ENCODE data around the gene SEPTIN12.
A peak's percentile ranks its signal among the peaks of the same experiment; 100 is the strongest.
"Not testable (repeated sequence)": the region's sequence is repeated elsewhere in the genome, so short reads cannot be mapped to it uniquely, and the experiment has no call there.

SEPTIN12 gene

GRCh38 chr16:4745274-4745569 lies 42.9 kb downstream of the SEPTIN12 start:
- Histone ChIP-seq H3K4me1 (ENCODE audit: control insufficient read depth, low read length) (peaks cover 34% of the 10 kb centered on the region), H3K27ac (ENCODE audit: low read depth, low read length) (no peak overlapping the region), H3K4me2 (ENCODE audit: low read length) (no peak overlapping the region), H3K79me2 (ENCODE audit: control insufficient read depth, low read length) (no peaks in the 10 kb centered on the region), H3K9me3 (ENCODE audit: control insufficient read depth, insufficient read depth, low read length) (no peaks in the 10 kb centered on the region), H3F3A (ENCODE audit: control insufficient read depth, insufficient read depth) (no peaks in the 10 kb centered on the region), H4K20me1 (ENCODE audit: control insufficient read depth, insufficient read depth, low read depth, low read length) (no peaks in the 10 kb centered on the region), H3K9me2 (replicated peaks; ENCODE audit: control insufficient read depth, low read length) (no peaks in the 10 kb centered on the region), H3K4me3 (ENCODE audit: low read length) (no peak overlapping the region), H3K36me3 (ENCODE audit: control insufficient read depth, low read length) (no peaks in the 10 kb centered on the region), H3K27me3 (ENCODE audit: control insufficient read depth, low read length) (no peaks in the 10 kb centered on the region)
- no peak for TF ChIP-seq CTCF (IDR thresholded peaks at IDR 0.05; ENCODE audit: low read depth, low read length, poor library complexity, severe bottlenecking)
- TF ChIP-seq EZH2phosphoT487 (IDR thresholded peaks at IDR 0.05; ENCODE audit: borderline replicate concordance, low read length), result no peak

GRCh38 chr16:4744555-4745273 lies 43.4 kb downstream of the SEPTIN12 start:
- Histone ChIP-seq H3K4me1 (ENCODE audit: control insufficient read depth, low read length) (peaks cover 34% of the 10 kb centered on the region), H4K20me1 (ENCODE audit: control insufficient read depth, insufficient read depth, low read depth, low read length) (no peaks in the 10 kb centered on the region), H3K79me2 (ENCODE audit: control insufficient read depth, low read length) (no peaks in the 10 kb centered on the region), H3K36me3 (ENCODE audit: control insufficient read depth, low read length) (no peaks in the 10 kb centered on the region), H3K4me3 (ENCODE audit: low read length) (no peak overlapping the region), H3K4me2 (ENCODE audit: low read length) (no peak overlapping the region), H3K9me2 (replicated peaks; ENCODE audit: control insufficient read depth, low read length) (no peaks in the 10 kb centered on the region), H3K27me3 (ENCODE audit: control insufficient read depth, low read length) (no peaks in the 10 kb centered on the region), H3K27ac (ENCODE audit: low read depth, low read length) (no peak overlapping the region), H3K9me3 (ENCODE audit: control insufficient read depth, insufficient read depth, low read length) (no peaks in the 10 kb centered on the region), H3F3A (ENCODE audit: control insufficient read depth, insufficient read depth) (no peaks in the 10 kb centered on the region)
- TF ChIP-seq CTCF (IDR thresholded peaks at IDR 0.05; ENCODE audit: low read depth, low read length, poor library complexity, severe bottlenecking), result no peak
- no peak for TF ChIP-seq EZH2phosphoT487 (IDR thresholded peaks at IDR 0.05; ENCODE audit: borderline replicate concordance, low read length)

DNA sequence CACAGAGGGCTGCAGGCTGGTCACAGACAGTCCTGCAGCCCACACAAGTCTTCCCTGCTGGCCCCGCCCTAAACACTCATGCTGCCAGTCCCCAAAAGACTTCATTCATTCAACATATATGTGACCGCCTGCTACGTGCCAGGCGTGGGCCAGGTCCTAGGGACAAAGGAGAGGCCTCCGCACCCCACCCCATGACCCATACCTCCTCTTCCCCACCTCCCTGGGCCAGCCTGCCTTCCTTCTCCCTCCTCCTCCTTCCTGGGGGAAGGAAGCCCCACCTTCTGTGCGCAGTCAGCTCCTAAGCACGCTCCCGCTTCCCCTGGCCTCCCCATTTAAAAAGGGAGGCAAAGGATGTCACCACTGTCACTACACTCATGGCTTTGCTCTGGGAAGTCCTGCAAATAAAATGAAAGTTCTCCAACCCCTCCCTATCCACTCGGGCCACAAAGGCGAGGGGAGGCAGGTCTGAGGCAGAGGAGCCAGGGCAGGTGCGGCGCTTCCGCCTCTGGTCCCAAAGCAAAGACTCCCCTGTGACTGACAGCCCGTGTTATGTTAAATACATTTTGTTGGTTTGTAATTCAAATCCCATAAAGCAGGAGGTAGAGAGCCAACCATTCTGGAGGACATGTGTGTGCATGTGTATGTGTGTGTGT lies 44.8 kb downstream of the SEPTIN12 start:
- H3K9me2 ChIP-seq (replicated peaks; ENCODE audit: control insufficient read depth, low read length), result no peaks in the 10 kb centered on the region
- no peaks in the 10 kb centered on the region for H3K36me3 ChIP-seq (ENCODE audit: control insufficient read depth, low read length)
- peak overlapping the region; percentile 70 for H3K4me2 ChIP-seq (ENCODE audit: low read length)
- H3F3A ChIP-seq (ENCODE audit: control insufficient read depth, insufficient read depth), result no peaks in the 10 kb centered on the region
- H3K4me1 ChIP-seq (ENCODE audit: control insufficient read depth, low read length), result peaks cover 29% of the 10 kb centered on the region
- H4K20me1 ChIP-seq (ENCODE audit: control insufficient read depth, insufficient read depth, low read depth, low read length), result no peaks in the 10 kb centered on the region
- H3K79me2 ChIP-seq (ENCODE audit: control insufficient read depth, low read length), result no peaks in the 10 kb centered on the region
- no peak overlapping the region for H3K27ac ChIP-seq (ENCODE audit: low read depth, low read length)
- peak overlapping the region; percentile 64 for H3K4me3 ChIP-seq (ENCODE audit: low read length)
- no peaks in the 10 kb centered on the region for H3K9me3 ChIP-seq (ENCODE audit: control insufficient read depth, insufficient read depth, low read length)
- TF ChIP-seq CTCF (IDR thresholded peaks at IDR 0.05; ENCODE audit: low read depth, low read length, poor library complexity, severe bottlenecking) (no peak), EZH2phosphoT487 (IDR thresholded peaks at IDR 0.05; ENCODE audit: borderline replicate concordance, low read length) (no peak)
- H3K27me3 ChIP-seq (ENCODE audit: control insufficient read depth, low read length), result no peaks in the 10 kb centered on the region

DNA sequence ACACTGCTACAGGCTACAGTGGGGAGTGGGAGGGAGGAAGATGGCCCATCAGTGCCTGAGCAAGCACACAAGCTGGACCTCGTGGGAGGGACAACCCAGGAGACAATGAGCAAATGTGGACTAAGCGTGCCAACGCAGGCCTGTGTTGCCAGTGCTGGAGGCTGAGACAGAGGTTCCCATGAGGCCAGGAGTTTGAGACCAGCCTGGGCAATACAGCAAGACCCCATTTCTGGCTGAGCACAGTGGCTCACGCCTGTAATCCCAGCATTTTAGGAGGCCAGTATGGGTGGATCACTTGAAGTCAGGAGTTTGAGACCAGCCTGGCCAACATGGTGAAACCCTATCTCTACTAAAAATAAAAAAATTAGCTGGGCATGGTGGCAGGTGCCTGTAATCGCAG lies 49.8 kb downstream of the SEPTIN12 start:
- H4K20me1 ChIP-seq (ENCODE audit: control insufficient read depth, insufficient read depth, low read depth, low read length); H3K4me2 ChIP-seq (ENCODE audit: low read length); H3K79me2 ChIP-seq (ENCODE audit: control insufficient read depth, low read length); H3K4me3 ChIP-seq (ENCODE audit: low read length); H3K9me3 ChIP-seq (ENCODE audit: control insufficient read depth, insufficient read depth, low read length); H3K9me2 ChIP-seq (replicated peaks; ENCODE audit: control insufficient read depth, low read length); H3K27ac ChIP-seq (ENCODE audit: low read depth, low read length); H3K27me3 ChIP-seq (ENCODE audit: control insufficient read depth, low read length); H3K36me3 ChIP-seq (ENCODE audit: control insufficient read depth, low read length); H3F3A ChIP-seq (ENCODE audit: control insufficient read depth, insufficient read depth): not testable (repeated sequence)
- peaks cover 15% of the 10 kb centered on the region for H3K4me1 ChIP-seq (ENCODE audit: control insufficient read depth, low read length)

Measured in DOHH2 (cell line).